HCT116 (cell line): ENCODE data around the gene ATP6V1G1. TPM values are rescaled to one million over a fixed set of nuclear protein-coding genes. Genes with fewer than 3 reads are reported as not detected.

Experiments
- ATAC-seq: fragments of 200-7000 bp; cut with Tn5 transposase; 2 replicates; pipeline ENCODE4 v1.9.1; 2020; ENCODE audit warnings: mild to moderate bottlenecking, moderate library complexity
- BruUV-seq: library from RNA; stranded (reverse); fragments of 400-500 nt; replicated peaks from 2 replicates; lab custom pipeline; 2021; lab: Mats Ljungman, UMichigan
- CTCF ChIA-PET: fragments of 300-600 bp; sonication (Branson Sonifier 250); formaldehyde crosslinking; loops from one replicate; lab custom pipeline; 2021; ENCODE audit warnings: antibody characterized with exemption; lab: Charles Lee
- POLR2A ChIA-PET: fragments of 300-600, 350-600 bp; sonication (Branson Sonifier 250); formaldehyde crosslinking; loops from one replicate; lab custom pipeline; 2021; ENCODE audit warnings: antibody characterized with exemption; lab: Charles Lee
- RAD21 ChIA-PET, 2 experiments: fragments of 300-600 bp; sonication (Branson Sonifier 250); formaldehyde crosslinking; loops; one replicate each; lab custom pipeline; 2023; ENCODE audit warnings: low total read pairs in 2 of 2; ENCODE audit not compliant: uncharacterized antibody in 2 of 2, unreplicated experiment in 2 of 2, low non-redundant PET in 1 of 2; lab: Charles Lee
- DNase-seq: peaks from one replicate; pipeline ENCODE4 v3.0.0-alpha.2; 2010; ENCODE audit warnings: low read depth, low spot score
- H2AFZ ChIP-seq: fragments of 200-600 bp; shearing (Covaris generic), sonication (generic); 2 replicates; pipeline ENCODE4 v1.6.1; 2017; ENCODE audit warnings: low read depth, mixed run types, mixed read lengths, antibody characterized with exemption, low read length; ENCODE audit not compliant: poor library complexity, severe bottlenecking
- H3K27ac ChIP-seq: 2 replicates; pipeline ENCODE4 v1.5.1; 2012; ENCODE audit warnings: low read depth, low read length
- H3K27me3 ChIP-seq: fragments of 200-600 bp; sonication (generic); 2 replicates; pipeline ENCODE4 v1.6.1; 2016; ENCODE audit warnings: mixed run types, low read length, mixed read lengths; ENCODE audit not compliant: insufficient read depth
- H3K36me3 ChIP-seq, 2 experiments: fragments of 200-500 bp in 1 of 2; fragments of 200-600 bp in 1 of 2; sonication (Bioruptor generic) in 1 of 2; sonication (generic) in 1 of 2; 2 replicates each; pipeline versions ENCODE4 v1.5.1 to v1.6.1; 2014 to 2016; ENCODE audit warnings: low read length in 2 of 2, inconsistent platforms in 1 of 2, mixed read lengths in 1 of 2, mixed run types in 1 of 2; ENCODE audit not compliant: insufficient read depth in 2 of 2, control insufficient read depth in 1 of 2
- H3K4me1 ChIP-seq, 2 experiments: fragments of 200-600 bp in 1 of 2; sonication (generic) in 1 of 2; 2 replicates each; pipeline versions ENCODE4 v1.5.1 to v1.6.1; 2012 to 2017; ENCODE audit warnings: low read length in 2 of 2, inconsistent platforms in 1 of 2, mild to moderate bottlenecking in 1 of 2, mixed read lengths in 1 of 2, mixed run types in 1 of 2, moderate library complexity in 1 of 2; ENCODE audit not compliant: insufficient read depth in 2 of 2, control insufficient read depth in 1 of 2
- H3K4me2 ChIP-seq: fragments of 200-600 bp; sonication (generic); 2 replicates; pipeline ENCODE4 v1.6.1; 2017; ENCODE audit warnings: mixed run types, low read length, mixed read lengths
- H3K4me3 ChIP-seq, 2 experiments: fragments of 200-600 bp in 1 of 2; sonication (generic) in 1 of 2; replicated peaks in 1 of 2; 2 replicates each; pipeline ENCODE4 v1.5.1; 2011 to 2016; ENCODE audit warnings: low read length in 2 of 2, control low read depth in 1 of 2, low read depth in 1 of 2, mild to moderate bottlenecking in 1 of 2, mixed read lengths in 1 of 2, mixed run types in 1 of 2
- H3K79me2 ChIP-seq: fragments of 200-600 bp; sonication (generic); 2 replicates; pipeline ENCODE4 v1.6.1; 2017; ENCODE audit warnings: mild to moderate bottlenecking, mixed run types, low read length, moderate library complexity, mixed read lengths; ENCODE audit not compliant: insufficient read depth
- H3K9ac ChIP-seq: fragments of 200-600 bp; sonication (generic); 2 replicates; pipeline ENCODE4 v1.6.1; 2016; ENCODE audit warnings: low read length, mixed read lengths
- H3K9me2 ChIP-seq: fragments of 200-600 bp; sonication (generic), shearing (Covaris generic); 2 replicates; pipeline ENCODE4 v1.6.1; 2017; ENCODE audit warnings: mixed run types, mild to moderate bottlenecking, moderate library complexity; ENCODE audit not compliant: insufficient read depth
- H3K9me3 ChIP-seq, 2 experiments: fragments of 200-500 bp in 1 of 2; fragments of 200-600 bp in 1 of 2; sonication (Bioruptor generic) in 1 of 2; sonication (generic) in 1 of 2; 2 replicates each; pipeline ENCODE4 v1.6.1; 2014 to 2017; ENCODE audit warnings: low read length in 2 of 2, mixed read lengths in 2 of 2, inconsistent platforms in 1 of 2, low read depth in 1 of 2, mild to moderate bottlenecking in 1 of 2, mixed run types in 1 of 2, moderate library complexity in 1 of 2; ENCODE audit not compliant: control insufficient read depth in 1 of 2, insufficient read depth in 1 of 2
- H4K20me1 ChIP-seq: fragments of 200-600 bp; sonication (generic), shearing (Covaris generic); 2 replicates; pipeline ENCODE4 v1.6.1; 2017; ENCODE audit warnings: mixed run types, mild to moderate bottlenecking, moderate library complexity; ENCODE audit not compliant: insufficient read depth
- CEBPB ChIP-seq: IDR thresholded peaks from 2 replicates; pipeline ENCODE4 v1.6.1; 2012; ENCODE audit warnings: low read depth
- ELF1 ChIP-seq: IDR thresholded peaks from 2 replicates; pipeline ENCODE4 v1.6.1; 2012; ENCODE audit warnings: low read depth, borderline replicate concordance
- JUND ChIP-seq: IDR thresholded peaks from 2 replicates; pipeline ENCODE4 v1.6.1; 2012
- POLR2AphosphoS5 ChIP-seq: IDR thresholded peaks from 2 replicates; pipeline ENCODE4 v1.6.1; 2011; ENCODE audit warnings: mild to moderate bottlenecking, low read depth, low read length, moderate library complexity
- SRF ChIP-seq: IDR thresholded peaks from 2 replicates; pipeline ENCODE4 v1.6.1; 2012; ENCODE audit warnings: low read depth
- TCF7L2 ChIP-seq: IDR thresholded peaks from 2 replicates; pipeline ENCODE4 v1.7.0; 2011; ENCODE audit warnings: borderline replicate concordance, inconsistent platforms; ENCODE audit not compliant: insufficient read depth, insufficient read length; ENCODE audit errors: extremely low read depth
- intact Hi-C: fragments of 100-400 bp; cut with micrococcal nuclease; formaldehyde crosslinking; loops from 2 replicates; pipeline ENCODE4 v1.10.0; 2022
- total RNA-seq: library from RNA; stranded (reverse); gene quantifications from one replicate; pipeline ENCODE4 v1.2.1, GENCODE V29; 2021; ENCODE audit not compliant: unreplicated experiment
- TF ChIP-seq, protein P1 (sequence below): IDR thresholded peaks from 2 replicates; pipeline ENCODE4 v1.6.1; 2012
- TF ChIP-seq, protein P2 (sequence below): IDR thresholded peaks from 2 replicates; pipeline ENCODE4 v1.6.1; 2012; ENCODE audit warnings: low read depth

Gene ATP6V1G1
- total RNA-seq, 1 experiment from 2014 or later: 72.3 TPM

DNA sequence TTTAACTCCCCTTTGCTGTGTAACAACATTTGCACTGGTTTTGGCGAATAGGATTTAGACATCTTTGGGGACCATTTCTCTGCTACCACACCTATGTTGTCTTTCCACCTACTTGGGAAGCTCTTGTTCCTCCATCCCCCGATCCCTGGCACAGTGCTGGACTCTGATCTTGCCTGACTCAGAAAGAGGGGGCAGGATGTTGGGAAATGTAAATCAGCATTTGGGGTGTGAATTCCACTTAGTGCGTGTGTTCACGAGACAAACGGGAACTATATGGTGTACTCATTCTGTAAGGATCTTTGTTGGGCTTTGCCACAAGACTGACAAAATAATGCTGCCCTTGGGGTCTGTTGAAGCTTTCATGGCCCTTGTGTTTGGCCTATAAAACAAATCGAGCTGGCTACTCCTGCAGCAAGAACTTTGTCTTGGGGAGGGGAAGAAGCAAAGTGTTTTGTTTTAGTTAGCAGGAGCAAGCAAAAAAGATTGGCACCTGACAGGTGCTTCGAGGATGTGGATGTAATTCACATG, 42.1 kb downstream of the ATP6V1G1 start:
- BruUV-seq: no TSS peak
- CTCF ChIA-PET: interaction anchor here (1.1 to 1.4 kb wide), 2 partner anchors 24 to 224 kb away, joined by 3 read pairs; no protein-coding TSS in a partner anchor

More for the DNA sequence above, 42.1 kb downstream of the ATP6V1G1 start:
- no peaks in the 10 kb centered on the region for H3K9me3 ChIP-seq
- peaks cover 0 to 3% of the 10 kb centered on the region in 2 experiments; a peak in 1 of 4 replicates for H3K36me3 ChIP-seq
- intact Hi-C loops: no loop called here
- peaks cover 0 to 3% of the 10 kb centered on the region in 2 experiments; a peak in 1 of 4 replicates for H3K4me1 ChIP-seq
- no peak overlapping the region for H2AFZ ChIP-seq
- H3K27ac ChIP-seq: no peak overlapping the region
- no peaks in the 10 kb centered on the region for H3K27me3 ChIP-seq
- no peak for ATAC-seq
- no peaks in the 10 kb centered on the region for H3K79me2 ChIP-seq
- no peak for DNase-seq
- H3K4me3 ChIP-seq: no peak overlapping the region
- no peaks in the 10 kb centered on the region for H4K20me1 ChIP-seq
- H3K4me2 ChIP-seq: no peak overlapping the region
- POLR2A ChIA-PET: no interaction called here
- RAD21 ChIA-PET: no interaction called here
- H3K9ac ChIP-seq: no peak overlapping the region
- TF ChIP-seq, protein P1, sequence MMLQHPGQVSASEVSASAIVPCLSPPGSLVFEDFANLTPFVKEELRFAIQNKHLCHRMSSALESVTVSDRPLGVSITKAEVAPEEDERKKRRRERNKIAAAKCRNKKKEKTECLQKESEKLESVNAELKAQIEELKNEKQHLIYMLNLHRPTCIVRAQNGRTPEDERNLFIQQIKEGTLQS: no peak
- TF ChIP-seq TCF7L2 (no peak), JUND (no peak), CEBPB (no peak), SRF (no peak), POLR2AphosphoS5 (no peak), ELF1 (no peak)
- TF ChIP-seq, protein P2, sequence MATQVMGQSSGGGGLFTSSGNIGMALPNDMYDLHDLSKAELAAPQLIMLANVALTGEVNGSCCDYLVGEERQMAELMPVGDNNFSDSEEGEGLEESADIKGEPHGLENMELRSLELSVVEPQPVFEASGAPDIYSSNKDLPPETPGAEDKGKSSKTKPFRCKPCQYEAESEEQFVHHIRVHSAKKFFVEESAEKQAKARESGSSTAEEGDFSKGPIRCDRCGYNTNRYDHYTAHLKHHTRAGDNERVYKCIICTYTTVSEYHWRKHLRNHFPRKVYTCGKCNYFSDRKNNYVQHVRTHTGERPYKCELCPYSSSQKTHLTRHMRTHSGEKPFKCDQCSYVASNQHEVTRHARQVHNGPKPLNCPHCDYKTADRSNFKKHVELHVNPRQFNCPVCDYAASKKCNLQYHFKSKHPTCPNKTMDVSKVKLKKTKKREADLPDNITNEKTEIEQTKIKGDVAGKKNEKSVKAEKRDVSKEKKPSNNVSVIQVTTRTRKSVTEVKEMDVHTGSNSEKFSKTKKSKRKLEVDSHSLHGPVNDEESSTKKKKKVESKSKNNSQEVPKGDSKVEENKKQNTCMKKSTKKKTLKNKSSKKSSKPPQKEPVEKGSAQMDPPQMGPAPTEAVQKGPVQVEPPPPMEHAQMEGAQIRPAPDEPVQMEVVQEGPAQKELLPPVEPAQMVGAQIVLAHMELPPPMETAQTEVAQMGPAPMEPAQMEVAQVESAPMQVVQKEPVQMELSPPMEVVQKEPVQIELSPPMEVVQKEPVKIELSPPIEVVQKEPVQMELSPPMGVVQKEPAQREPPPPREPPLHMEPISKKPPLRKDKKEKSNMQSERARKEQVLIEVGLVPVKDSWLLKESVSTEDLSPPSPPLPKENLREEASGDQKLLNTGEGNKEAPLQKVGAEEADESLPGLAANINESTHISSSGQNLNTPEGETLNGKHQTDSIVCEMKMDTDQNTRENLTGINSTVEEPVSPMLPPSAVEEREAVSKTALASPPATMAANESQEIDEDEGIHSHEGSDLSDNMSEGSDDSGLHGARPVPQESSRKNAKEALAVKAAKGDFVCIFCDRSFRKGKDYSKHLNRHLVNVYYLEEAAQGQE: no peak
- no peaks in the 10 kb centered on the region for H3K9me2 ChIP-seq
